ENCODE measurements around the gene DMGDH. TPM values are rescaled to one million over a fixed set of nuclear protein-coding genes. Genes with fewer than 3 reads are reported as not detected.
A peak's percentile ranks its signal among the peaks of the same experiment; 100 is the strongest.

The DMGDH gene
- total and polyA plus RNA-seq, 4 donors: 28.9 to 130 (median 48.5) TPM

- no peaks in the 10 kb centered on the region for H3K27me3 ChIP-seq (ENCODE audit: control insufficient read depth in 4 of 4, insufficient read depth in 4 of 4, low read length in 3 of 4)
- H3K9me3 ChIP-seq (ENCODE audit: control insufficient read depth in 4 of 4, low read length in 3 of 4): no peaks in the 10 kb centered on the region
- no peaks in the 10 kb centered on the region for H3K36me3 ChIP-seq (ENCODE audit: control insufficient read depth in 4 of 4, insufficient read depth in 3 of 4, low read depth in 1 of 4, low read length in 3 of 4)
- peaks cover 5 to 40% (median 32%) of the 10 kb centered on the region in 4 donors for H3K4me1 ChIP-seq (ENCODE audit: control insufficient read depth in 4 of 4, insufficient read depth in 4 of 4, low read length in 3 of 4)
- H3K9ac ChIP-seq (ENCODE audit: low read depth in 1 of 2, low read length in 2 of 2): peak overlapping the region in 1 of 2 donors; percentile 9
- peak overlapping the region in 1 of 2 donors; percentile 31 for H3K27ac ChIP-seq (ENCODE audit: low read depth in 1 of 2, low read length in 2 of 2)
- DNase-seq (ENCODE audit: low spot score): no peak
- TF ChIP-seq RXRA (IDR thresholded peaks at IDR 0.05): no peak
- TF ChIP-seq ATF3 (IDR thresholded peaks at IDR 0.05): no peak
- no peak for TF ChIP-seq MAX (IDR thresholded peaks at IDR 0.05)
- no peak for TF ChIP-seq GABPA (IDR thresholded peaks at IDR 0.05 in 1 of 2, conservative IDR thresholded peaks at IDR 0.05 in 1 of 2)
- no peak for TF ChIP-seq FOXA1 (IDR thresholded peaks at IDR 0.05)
- TF ChIP-seq FOXA2 (IDR thresholded peaks at IDR 0.05): no peak
- no peak for TF ChIP-seq HNF4A (conservative IDR thresholded peaks at IDR 0.05)
- TF ChIP-seq EGR1 (IDR thresholded peaks at IDR 0.05; ENCODE audit: low read depth in 2 of 2): no peak
- no peak for TF ChIP-seq SP1 (IDR thresholded peaks at IDR 0.05)
- TF ChIP-seq REST (IDR thresholded peaks at IDR 0.05): no peak
- no peak for TF ChIP-seq YY1 (IDR thresholded peaks at IDR 0.05)
- no peak for TF ChIP-seq CTCF (IDR thresholded peaks at IDR 0.05; ENCODE audit: low read depth, low read length, missing input control)
- TF ChIP-seq NR2F2 (IDR thresholded peaks at IDR 0.05): no peak
- TF ChIP-seq HNF4G (IDR thresholded peaks at IDR 0.05): no peak
- TF ChIP-seq RAD21 (IDR thresholded peaks at IDR 0.05): no peak
- no peak for TF ChIP-seq TAF1 (conservative IDR thresholded peaks at IDR 0.05)
- no peak overlapping the region for H3K4me3 ChIP-seq (ENCODE audit: low read depth in 1 of 3, low read length in 3 of 3)
- 69% methylated on average over 7 of the region's 7 CpGs for WGBS
Observed at GRCh38 chr5:79107020-79107796, 37.7 kb upstream of the DMGDH start.

GRCh38 chr5:79105868-79106267 lies 36.4 kb upstream of the DMGDH start:
- H3K36me3 ChIP-seq (ENCODE audit: control insufficient read depth in 4 of 4, insufficient read depth in 3 of 4, low read depth in 1 of 4, low read length in 3 of 4): peaks cover 0 to 2% (median 0%) of the 10 kb centered on the region in 4 donors
- no peak overlapping the region for H3K4me3 ChIP-seq (ENCODE audit: low read depth in 1 of 3, low read length in 3 of 3)
- H3K4me1 ChIP-seq (ENCODE audit: control insufficient read depth in 4 of 4, insufficient read depth in 4 of 4, low read length in 3 of 4): peaks cover 2 to 31% (median 23%) of the 10 kb centered on the region in 4 donors
- H3K27ac ChIP-seq (ENCODE audit: low read depth in 1 of 2, low read length in 2 of 2): no peak overlapping the region
- no peaks in the 10 kb centered on the region for H3K9me3 ChIP-seq (ENCODE audit: control insufficient read depth in 4 of 4, low read length in 3 of 4)
- WGBS: 95% methylated on average over 2 of the region's 2 CpGs
- H3K27me3 ChIP-seq (ENCODE audit: control insufficient read depth in 4 of 4, insufficient read depth in 4 of 4, low read length in 3 of 4): no peaks in the 10 kb centered on the region
- H3K9ac ChIP-seq (ENCODE audit: low read depth in 1 of 2, low read length in 2 of 2): no peak overlapping the region
- DNase-seq (ENCODE audit: low spot score): no peak
- TF ChIP-seq REST (IDR thresholded peaks at IDR 0.05) (no peak), EGR1 (IDR thresholded peaks at IDR 0.05; ENCODE audit: low read depth in 2 of 2) (no peak), SP1 (IDR thresholded peaks at IDR 0.05) (no peak), ATF3 (IDR thresholded peaks at IDR 0.05) (no peak), HNF4G (IDR thresholded peaks at IDR 0.05) (no peak), NR2F2 (IDR thresholded peaks at IDR 0.05) (no peak), CTCF (IDR thresholded peaks at IDR 0.05; ENCODE audit: low read depth, low read length, missing input control) (no peak), YY1 (IDR thresholded peaks at IDR 0.05) (no peak), FOXA2 (IDR thresholded peaks at IDR 0.05) (no peak), JUND (IDR thresholded peaks at IDR 0.05) (no peak), GABPA (IDR thresholded peaks at IDR 0.05 in 1 of 2, conservative IDR thresholded peaks at IDR 0.05 in 1 of 2) (no peak), RXRA (IDR thresholded peaks at IDR 0.05) (no peak)
